HG03159 (cell line): ENCODE data around the gene JAG2.

Experiments used
- ATAC-seq: cut with Tn5 transposase; IDR thresholded peaks from one replicate; pipeline ENCODE4 v1.9.1; 2021; ENCODE audit warnings: mild to moderate bottlenecking, moderate library complexity; ENCODE audit not compliant: unreplicated experiment

The JAG2 gene

DNA sequence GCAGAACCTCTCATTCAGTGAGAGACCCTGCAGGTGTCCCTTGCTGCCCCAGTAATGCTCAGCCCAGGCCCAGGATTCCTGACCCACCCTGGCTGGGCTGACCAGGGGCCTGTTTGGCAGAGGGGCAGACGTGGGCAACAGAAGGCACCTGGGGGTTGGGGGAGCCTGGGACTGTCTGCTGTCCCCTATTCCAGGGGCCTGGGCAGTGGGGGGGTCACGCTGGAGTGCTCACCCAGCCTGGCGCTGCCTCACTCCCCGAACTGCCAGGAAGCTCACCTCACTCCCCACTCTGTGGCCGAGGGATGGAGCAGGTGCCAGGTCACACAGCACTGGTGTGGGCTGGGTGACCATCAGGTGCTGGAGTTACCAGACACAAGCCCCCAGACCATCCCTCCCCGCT, 35.1 kb upstream of the JAG2 start:
- no peak for ATAC-seq

DNA sequence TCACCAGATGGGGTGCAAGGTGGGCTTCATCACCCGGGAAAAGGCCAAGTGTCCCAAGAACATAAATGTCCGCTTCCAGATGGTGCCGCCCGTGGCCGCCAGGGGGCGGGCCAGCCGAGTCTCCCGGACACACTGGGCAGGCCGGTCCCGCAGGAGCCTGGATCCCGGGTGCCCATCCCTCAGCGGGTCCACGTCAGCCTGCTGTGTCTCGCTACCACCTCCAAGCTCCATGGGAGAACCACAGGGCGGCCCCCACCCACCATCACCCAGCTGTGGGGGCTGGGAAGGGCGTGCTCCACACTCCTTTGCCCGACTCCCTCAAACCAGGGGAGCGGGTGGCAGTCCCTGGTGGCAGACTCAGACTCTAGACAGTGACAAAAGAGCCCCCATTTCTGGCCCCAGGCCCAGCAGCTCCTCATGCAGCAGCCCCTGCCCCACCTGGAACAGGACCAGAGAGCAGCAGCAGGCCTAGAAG, 34.5 kb upstream of the JAG2 start:
- no peak for ATAC-seq

DNA sequence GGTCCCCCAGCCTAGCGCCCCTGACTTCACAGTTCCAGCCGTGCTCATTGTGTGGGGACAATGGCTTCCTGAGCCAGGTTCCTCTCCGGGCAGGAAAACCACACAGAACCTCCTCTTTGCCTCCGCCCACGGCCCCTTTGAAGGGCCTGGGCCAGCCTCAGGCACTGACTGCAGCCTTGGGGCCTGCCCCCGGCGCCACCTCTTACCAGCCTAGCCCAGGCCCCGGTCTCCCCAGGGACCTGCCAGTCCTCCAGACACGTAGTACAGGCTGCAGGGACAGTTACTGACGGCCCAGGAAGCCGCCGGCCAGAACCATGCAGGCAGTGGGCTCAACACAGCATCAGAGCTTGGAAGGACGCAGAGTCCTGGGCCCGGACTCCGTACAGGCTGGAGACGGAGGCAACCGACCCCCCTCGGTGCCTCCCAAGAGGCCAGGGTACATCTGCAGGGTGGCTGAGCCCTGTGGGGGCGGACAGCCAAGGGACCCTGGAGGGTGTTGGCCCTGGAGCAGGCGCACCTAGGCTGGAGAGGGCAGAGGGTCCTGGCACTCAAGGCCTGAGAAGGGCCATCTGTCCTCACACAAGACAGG, 33.4 kb upstream of the JAG2 start:
- no peak for ATAC-seq

DNA sequence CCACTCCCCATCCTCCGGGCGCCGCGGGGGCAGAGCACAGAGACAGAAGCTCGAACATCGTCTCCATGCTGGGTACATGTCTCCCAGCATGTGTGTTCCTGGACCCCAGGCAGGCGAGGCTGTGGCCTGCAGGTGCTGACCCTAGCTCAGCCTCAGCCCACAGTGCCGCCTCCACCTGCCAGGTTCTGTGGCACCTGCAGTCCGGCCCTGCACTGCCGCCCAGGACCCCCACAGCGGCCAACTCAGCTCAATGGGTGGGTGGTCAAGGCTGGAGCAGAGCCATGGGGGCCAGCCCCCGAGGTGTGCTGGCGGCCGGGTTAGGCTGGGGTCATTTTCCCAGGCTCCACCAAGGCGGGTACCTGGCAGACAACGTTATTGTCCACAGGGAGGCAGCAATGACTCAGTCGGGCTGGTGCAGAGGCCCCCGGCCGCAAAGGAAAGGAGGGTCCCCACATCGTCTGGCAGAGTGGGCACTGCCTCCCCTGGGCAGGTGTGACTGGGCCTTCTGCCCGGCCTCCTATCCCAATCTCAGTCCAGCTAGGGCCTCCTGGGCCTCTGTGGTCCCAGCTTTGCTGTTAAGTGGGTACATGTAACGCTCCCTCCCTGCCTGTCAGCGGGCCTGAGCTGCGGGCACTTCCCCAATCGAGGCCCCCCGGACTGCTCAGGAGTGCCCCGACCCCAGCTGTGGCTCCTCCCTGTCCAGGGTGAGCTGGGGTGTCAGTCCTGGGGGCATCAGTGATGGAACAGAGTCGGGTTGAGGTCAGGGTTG, 32.8 kb upstream of the JAG2 start:
- ATAC-seq = no peak

DNA sequence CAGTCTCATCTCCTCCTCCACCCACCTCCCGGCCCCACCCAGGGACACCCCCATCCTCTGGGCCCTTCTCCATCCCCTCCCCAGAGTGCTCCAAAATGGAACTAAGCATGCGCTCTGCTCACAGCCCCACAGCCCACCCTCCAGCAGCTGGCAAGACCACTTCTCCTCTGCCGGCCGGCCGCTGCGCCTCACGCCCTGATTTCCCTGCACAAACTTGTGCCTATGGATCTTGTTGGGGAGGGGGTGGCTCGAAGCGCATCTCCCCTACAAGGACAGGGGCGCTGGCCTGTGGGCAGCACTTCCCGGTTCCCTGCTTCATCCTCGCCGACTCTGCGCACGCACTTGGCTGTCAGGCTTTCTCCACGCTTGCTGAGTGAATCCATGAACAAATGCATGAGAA, 32.1 kb upstream of the JAG2 start:
- ATAC-seq = no peak

DNA sequence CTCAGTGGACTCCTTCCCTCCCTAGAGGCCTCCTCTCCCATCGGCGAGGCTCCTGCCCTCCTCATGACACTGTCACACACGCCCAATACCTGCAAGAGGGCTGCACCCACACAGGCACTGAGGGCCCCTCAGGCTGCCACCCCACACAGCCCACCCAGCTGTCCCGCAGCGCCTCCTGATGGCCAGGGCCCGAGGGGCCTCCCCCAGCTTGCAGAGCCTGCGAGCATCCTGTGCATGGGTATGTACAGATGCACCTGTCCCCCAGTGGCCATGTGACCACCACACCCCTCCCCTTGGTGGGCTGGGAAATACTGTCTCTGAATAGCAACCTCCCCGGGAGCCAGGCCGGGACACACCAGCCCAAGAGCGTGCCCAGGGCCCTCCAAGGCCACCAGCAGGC, 31.5 kb upstream of the JAG2 start:
- no peak for ATAC-seq

DNA sequence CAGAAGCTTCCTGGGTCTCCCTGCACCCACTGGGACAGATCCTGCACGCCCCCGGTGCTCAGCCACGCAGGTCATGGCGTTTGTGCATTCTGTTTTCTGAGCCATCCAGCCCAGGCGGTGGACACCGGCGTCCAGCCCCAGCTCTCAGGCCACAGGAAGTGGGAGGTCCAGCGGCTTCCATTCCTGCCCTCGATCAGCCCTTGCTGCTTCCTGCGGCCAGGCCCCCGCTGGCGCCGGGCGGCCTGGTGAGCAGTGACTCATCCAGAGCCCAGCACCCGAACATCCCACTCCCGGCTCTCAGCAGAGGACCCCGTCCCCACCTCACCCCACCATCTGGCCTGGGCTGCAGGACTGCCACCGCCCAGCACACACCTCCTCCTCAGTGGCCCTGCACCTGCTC, 30.5 kb upstream of the JAG2 start:
- no peak for ATAC-seq

DNA sequence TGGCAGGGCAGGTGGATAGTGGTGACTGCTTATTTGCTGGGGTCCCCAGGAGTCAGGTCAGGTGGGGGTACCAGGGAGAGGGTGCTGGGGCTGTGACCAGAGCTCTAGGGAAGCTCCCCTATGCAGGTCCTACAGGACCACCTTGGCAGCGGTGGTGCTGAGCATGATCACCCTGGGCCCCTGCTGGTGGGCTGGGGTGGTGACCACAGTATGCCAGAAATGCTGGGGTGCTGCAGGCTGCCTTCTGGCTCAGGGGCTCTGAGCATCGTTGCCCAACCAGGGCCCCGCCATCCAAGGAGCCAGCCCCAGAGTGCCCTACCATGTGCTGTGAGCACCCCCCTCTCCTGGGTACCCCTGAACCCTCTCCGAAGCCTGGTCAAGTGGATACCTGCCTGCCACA, 30.0 kb upstream of the JAG2 start:
- ATAC-seq = no peak

DNA sequence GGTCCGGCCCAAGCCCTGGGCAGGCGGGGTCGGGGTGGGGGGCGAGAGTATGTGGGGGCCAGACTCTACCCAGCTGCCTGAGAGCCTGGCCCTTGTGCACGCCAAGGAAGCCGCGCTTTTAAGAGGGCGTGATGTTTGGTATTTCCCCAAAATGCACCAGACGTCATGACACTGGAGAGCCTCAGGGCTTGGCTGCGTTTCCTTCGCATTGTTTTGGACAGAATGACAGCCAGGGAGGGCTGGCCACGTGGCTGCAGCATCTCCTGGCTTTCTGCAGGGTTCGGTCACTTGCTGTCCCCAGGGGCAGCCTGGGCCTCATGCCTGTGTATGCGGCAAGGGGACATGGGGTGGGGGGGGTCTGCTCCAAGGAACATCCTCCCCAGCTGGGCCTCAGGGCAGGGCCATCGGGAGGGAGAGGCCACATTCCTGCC, 28.6 kb upstream of the JAG2 start:
- ATAC-seq = no peak

DNA sequence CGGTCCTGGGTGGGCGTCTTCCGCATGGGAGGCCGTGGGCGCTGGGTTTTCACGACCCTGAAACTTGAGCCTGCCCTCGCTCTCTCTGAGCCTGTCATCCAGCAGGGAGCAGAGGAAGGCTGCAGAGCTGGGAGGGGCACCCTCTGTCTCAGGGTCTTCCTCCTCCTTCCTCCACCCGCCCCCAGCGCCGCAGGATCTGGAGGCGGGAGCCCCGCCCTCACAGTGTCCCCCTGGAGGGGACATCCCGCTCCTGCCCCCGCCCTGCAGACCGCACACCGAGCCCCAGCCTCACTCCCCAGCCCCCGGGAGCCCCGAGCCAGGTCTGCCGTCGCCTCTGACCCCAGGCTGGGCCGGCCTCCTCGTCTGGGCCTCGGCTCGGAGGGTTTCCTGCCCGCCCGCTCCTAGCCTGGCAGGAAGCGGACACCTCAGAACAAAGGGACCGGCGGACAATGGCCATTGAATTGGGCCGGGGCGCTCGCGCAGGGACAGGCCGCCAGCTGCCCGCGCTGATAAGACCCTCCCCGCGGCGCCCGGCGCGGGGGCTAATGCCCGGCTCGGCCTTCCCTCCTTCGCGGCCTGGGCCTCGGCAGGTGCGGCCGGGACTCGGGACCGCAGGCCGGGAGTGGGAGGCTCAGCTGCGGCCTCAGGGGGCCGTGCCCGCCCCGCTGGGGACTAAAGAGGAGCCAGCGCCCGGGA, 27.8 kb upstream of the JAG2 start:
- no peak for ATAC-seq

DNA sequence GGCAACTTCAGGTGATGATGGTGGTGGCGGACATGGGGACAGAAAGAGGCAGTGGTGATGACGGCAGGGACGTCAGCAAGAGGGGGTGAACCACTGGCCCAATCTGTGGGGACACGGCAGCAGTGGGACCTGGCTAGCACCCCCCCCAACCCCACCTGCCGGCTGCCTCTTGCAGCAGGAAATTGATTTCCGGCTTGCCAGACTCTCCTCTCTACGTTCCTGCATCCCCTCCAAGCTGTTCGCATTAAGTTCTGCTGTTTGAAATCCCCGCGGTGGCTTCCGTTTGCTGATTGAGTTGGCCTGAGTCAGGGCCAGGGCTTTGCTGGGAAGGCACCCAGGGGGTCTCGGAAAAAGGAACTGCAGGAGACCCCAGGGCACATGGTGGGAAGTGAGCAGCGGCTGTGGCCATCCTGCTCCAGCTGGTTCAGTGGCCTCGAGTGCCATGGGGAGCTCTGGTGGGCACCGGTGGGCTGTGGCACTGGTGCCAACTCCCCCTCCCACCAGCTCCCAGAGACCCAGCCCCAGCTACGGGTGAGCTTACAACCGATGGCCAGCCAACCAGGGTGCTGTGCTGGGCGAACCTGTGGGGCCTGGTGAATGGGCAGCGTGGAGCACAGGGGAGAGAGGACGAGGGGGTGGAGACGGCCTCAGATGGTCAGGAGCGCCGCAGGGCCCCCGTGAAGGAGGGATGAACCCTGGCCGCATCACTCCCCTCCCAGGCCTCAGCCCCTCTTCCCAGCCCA, 27.1 kb upstream of the JAG2 start:
- no peak for ATAC-seq

DNA sequence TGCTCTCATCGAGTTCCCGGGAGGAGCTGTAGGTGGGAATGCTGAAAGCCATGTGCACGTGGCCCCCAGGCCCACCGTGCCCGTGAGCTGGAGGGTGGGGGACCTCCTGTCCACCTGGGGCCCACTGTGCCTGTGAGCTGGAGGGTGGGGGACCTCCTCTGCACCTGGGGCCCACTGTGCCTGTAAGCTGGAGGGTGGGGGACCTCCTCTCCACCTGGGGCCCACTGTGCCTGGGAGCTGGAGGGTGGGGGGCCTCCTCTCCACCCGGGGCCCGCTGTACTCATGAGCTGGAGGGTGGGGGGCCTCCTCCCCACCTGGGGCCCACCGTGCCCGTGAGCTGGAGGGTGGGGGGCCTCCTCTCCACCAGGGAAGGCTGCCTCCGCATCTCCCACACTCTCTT, 26.5 kb upstream of the JAG2 start:
- no peak for ATAC-seq

DNA sequence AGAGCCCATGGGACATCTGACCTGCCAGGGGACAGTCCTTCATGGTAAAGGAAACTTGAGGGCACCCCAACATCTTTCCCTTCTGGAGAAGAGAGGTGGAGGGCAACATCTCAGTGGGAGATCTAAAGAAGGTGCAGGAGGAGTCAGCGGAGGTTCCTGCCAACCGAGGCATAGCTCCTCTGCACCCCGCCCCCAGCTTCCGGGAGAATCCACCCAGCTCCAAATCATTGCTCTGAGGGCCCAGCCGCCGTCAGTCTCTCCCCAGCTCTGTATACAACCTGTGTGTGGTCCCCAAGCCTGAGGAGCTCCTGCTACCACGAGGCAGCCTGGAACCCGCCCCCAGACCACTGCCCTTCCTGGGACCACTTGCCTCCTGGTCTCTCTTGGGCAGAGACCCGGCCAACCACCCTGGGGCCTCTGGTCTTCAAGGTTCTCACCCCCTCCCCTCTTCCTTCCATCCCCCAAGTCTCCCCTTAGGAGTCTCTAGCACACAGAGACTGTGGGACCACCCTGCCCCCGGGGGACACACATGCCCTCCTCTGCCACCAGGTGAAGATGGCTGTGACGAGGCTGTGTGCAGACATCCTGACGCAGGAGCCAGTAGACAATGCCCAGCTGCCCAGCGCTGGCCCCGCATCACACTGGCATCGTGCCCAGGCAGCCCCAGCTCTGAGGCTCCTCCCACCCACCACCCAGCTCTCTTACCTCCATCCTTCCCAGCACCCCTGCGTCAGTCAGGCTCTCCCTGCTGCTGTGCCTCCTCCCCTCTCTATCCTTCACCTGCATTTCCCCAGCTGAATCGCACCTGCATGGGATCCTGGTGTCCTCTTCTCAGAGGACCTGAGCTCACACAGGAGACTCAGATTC, 25.6 kb upstream of the JAG2 start:
- no peak for ATAC-seq

DNA sequence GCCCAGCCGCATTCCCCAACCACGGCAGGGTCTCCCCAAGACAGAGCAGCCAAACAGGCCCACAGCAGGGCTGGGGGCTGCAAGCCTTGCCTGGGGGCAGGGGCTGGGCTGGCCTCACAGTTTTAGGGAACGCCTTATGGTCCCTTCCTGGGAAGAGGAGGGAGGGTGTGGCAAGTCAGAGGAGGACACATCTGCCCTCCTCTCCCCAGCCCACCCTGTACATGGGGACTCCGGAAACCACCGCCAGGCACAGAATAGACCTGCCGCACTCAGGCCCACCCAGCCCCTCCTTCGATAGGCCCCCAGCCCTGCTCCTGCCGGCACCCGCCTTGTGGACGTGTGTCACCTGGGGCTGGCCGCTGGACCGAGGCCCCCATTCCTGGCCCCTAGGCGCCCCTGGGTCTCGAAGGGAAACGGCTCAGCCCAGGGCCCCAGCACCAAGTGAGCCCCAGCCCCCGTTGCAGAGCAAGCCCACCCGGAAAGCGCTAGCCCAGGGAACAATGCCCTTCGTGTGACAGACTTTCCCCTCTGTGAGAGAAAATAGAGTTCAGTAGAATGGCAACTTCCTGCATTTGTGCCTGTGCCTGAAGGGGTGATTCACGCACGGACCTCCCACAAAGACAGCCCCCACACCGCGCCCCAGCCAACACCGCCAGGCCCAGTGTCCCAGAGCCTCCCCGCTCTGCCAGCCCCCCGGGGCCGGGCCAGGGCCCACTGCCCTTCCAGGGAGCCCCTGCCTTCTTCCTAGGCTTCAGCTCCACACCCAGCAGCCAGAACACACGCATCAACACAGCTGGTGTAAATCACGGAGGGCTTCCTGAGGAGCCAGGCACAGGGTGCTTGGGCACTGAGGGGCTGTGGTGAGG, 24.5 kb upstream of the JAG2 start:
- no peak for ATAC-seq

DNA sequence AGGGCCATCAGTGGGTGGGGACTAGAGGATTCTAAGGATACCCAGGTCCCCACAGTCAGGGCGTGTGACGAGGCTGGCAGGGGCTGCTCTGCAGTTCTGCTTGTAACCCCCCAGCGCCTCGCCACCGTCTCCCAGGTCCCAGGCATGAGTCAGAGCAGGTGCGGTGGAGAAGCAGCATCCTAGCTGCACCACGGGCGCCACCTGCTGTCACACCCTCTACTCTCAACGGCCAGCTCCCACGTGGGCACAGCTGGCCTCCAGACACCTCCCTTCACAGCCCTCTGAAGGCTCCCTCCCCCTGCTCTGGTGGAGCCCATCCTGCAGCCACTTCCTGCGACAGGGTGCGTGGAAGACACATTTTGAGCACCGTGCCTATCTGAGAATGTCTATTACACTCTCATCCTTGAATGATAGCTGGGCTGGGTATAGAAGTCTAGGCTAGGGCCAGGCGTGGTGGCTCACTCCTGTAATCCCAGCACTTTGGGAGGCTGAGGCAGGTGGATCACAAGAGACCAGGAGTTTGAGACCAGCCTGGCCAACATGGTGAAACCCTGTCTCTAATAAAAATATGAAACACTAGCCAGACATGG, 19.5 kb upstream of the JAG2 start:
- ATAC-seq = no peak

DNA sequence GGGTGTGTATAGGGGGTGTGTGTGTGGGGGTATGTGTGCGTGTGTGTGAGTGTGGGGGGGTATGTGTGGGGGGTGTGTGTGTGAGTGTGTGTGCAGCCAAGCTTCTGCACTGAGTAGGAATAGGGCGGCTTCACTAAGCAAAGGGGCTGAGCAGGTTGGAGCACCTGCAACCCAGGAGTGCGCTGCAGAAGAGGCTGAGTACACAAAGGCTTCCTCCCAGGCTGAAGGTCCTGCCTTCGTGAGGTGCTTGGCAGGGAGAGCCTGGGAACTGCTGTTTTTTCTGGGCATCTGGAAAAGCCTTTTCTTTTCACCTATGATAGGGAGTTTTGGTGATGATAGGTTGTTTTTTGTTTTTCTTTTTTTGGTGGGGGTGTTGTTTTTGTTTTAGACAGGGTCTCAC, 18.5 kb upstream of the JAG2 start:
- no peak for ATAC-seq

DNA sequence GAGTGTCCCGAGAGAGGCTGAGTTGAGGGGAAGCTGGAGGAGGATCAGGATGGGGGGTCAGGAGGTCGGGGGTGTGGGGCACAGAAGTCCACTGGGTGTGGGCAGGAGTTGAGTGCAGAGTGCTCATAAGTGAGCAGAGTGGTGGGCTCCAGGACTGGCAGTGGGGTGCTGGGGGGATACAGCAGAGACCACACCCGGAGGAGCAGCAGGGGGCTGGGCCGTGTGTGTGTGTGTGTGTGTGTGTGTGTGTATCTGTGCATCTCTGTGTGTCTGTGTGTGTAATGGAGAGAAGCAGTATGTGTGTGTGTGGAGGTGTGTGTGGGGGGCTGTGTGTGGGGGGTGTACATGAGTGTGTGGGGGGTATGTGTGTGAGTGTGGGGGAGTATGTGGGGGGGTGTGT, 17.4 kb upstream of the JAG2 start:
- no peak for ATAC-seq

DNA sequence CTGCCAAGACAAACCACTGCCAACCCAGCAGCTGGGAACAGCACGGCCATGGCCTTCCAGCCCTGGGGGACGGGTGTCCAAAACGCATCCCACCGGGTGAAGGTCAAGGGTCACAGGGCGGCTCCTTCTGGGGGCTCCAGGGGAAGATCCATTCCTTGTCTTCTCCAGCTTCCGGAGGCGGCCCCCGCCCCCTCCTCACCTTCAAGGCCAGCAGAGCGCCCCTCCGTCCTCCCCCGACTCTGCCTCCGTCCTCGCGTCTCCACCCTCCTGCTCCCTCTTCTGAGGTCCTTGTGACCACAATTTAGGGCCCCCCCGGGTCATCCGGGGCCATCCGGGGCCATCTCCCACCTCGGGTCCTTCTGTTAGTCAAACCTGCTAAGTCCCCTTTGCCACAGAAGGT, 16.4 kb upstream of the JAG2 start:
- ATAC-seq = no peak

DNA sequence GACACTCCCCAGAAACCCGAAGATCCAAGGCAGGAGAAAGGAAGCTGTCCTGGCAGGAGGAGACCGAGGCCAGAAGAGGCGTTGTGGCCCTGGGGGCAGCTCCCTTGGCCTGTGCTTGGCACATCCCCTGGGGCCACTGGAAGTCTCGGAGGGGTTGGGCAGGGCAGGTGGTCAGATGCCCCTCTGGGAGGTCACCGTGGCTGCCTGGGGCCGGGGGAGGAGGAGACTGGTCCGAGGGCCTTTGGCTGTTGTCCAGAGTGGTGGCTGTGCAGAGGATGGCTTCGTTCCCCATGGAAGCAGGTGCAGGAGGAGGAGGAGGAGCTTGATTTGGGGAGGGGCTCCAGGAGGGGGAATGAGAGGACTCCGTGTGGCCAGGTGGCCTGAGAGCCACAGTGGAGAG, 15.9 kb upstream of the JAG2 start:
- ATAC-seq = no peak
